Thyroid gland (tissue), 4 donors: ENCODE data around the gene LAMTOR1. TPM values are rescaled to one million over a fixed set of nuclear protein-coding genes. Genes with fewer than 3 reads are reported as not detected.
A peak's percentile ranks its signal among the peaks of the same experiment; 100 is the strongest.
"Not testable (repeated sequence)": the region's sequence is repeated elsewhere in the genome, so short reads cannot be mapped to it uniquely, and the experiment has no call there.

Experiments used
- DNase-seq, 2 donors: peaks; one replicate each; pipeline ENCODE4 v3.0.0-alpha.2; 2019
- H3K27ac ChIP-seq, 3 donors: fragments of 200-600 bp; sonication (generic); 1 replicate in 2 of 3; 2 replicates in 1 of 3; pipeline ENCODE4 v1.5.1; 2016 to 2019; ENCODE audit warnings: mild to moderate bottlenecking in 1 of 3, moderate library complexity in 1 of 3
- H3K27me3 ChIP-seq: fragments of 200-600 bp; sonication (generic); one replicate; pipeline ENCODE4 v1.5.1; 2019
- H3K36me3 ChIP-seq, 2 donors: fragments of 200-600 bp; sonication (generic); one replicate each; pipeline ENCODE4 v1.5.1; 2016 to 2019
- H3K4me1 ChIP-seq, 2 donors: fragments of 200-600 bp; sonication (generic); one replicate each; pipeline ENCODE4 v1.5.1; 2017 to 2019
- H3K4me3 ChIP-seq, 3 donors: fragments of 200-600 bp; sonication (generic); replicated peaks in 1 of 3; 1 replicate in 2 of 3; 2 replicates in 1 of 3; pipeline ENCODE4 v1.5.1; 2016; ENCODE audit warnings: mild to moderate bottlenecking in 1 of 3
- H3K9me3 ChIP-seq: fragments of 200-600 bp; sonication (generic); one replicate; pipeline ENCODE4 v1.5.1; 2017
- CTCF ChIP-seq, 6 experiments: fragments of 200-600 bp in 3 of 6; fragments of 450-650 bp in 3 of 6; sonication (generic) in 3 of 6; IDR thresholded peaks; one replicate each; pipeline ENCODE4 v1.5.1; 2016 to 2019; ENCODE audit warnings: antibody characterized with exemption in 6 of 6, mild to moderate bottlenecking in 2 of 6, inconsistent platforms in 1 of 6, moderate library complexity in 1 of 6
- POLR2A ChIP-seq, 2 donors: fragments of 450-650 bp; IDR thresholded peaks; one replicate each; pipeline ENCODE4 v1.6.1; 2017; ENCODE audit warnings: antibody characterized with exemption in 2 of 2, mild to moderate bottlenecking in 2 of 2, moderate library complexity in 1 of 2
- WGBS, 2 donors: methylation state at CpG; one replicate each; pipeline ENCODE4 v1.1.5; 2017; 5-methylcytosine and 5-hydroxymethylcytosine counted together
- intact Hi-C: fragments of 100-400 bp; cut with DNase I; formaldehyde crosslinking; loops from one replicate; pipeline ENCODE4 v1.15.1; 2023
- total RNA-seq, 4 donors: library from RNA; depleted of rRNA; stranded (reverse); fragments of >200 nt; gene quantifications; one replicate each; pipeline ENCODE4 v1.2.3, GENCODE V29; 2016

LAMTOR1 gene
- 100 to 1,000 TPM; 127 to 204 (median 182) TPM for total RNA-seq

GRCh38 chr11:72102946-72103753 is at the start of gene LAMTOR1:
TSS of gene LAMTOR1 (minus strand) at chr11:72103297. CDS start at chr11:72103224, 73 bp downstream.
- Histone ChIP-seq H3K27ac (peak within 1 kb of the TSS; percentile 92 to 98 (median 96)), H3K4me3 (peak within 1 kb of the TSS; percentile 56 to 99 (median 76)), H3K9me3 (no peaks in the 10 kb centered on the region), H3K36me3 (peaks cover 9 to 11% of the 10 kb centered on the region in 2 donors), H3K4me1 (peaks cover 14 to 34% of the 10 kb centered on the region in 2 donors), H3K27me3 (no peaks in the 10 kb centered on the region)
- intact Hi-C loops: loop anchor here (10.0 kb wide), 2 partner anchors 122 to 332 kb away; partner anchors contain the start of genes CLPB and INPPL1
- peak; percentile 100 for DNase-seq
- WGBS, 2 donors: 4 to 8% methylated on average over 24 to 26 of the region's 64 CpGs
- TF ChIP-seq POLR2A (IDR thresholded peaks at IDR 0.05): peak; percentile 56 to 82
- TF ChIP-seq CTCF (IDR thresholded peaks at IDR 0.05): peak in 4 of 6 experiments; percentile 31 to 67 (median 56)

- intact Hi-C loops: no loop called here
- TF ChIP-seq CTCF (IDR thresholded peaks at IDR 0.05) (no peak), POLR2A (IDR thresholded peaks at IDR 0.05) (no peak)
- 80 to 83% methylated on average over 4 of the region's 4 CpGs for WGBS, 2 donors
Observed at GRCh38 chr11:72150882-72151281, 47.8 kb upstream of the LAMTOR1 start.

GRCh38 chr11:72146625-72147024 is 43.5 kb upstream of the LAMTOR1 start:
- no peak overlapping the region for H3K4me3 ChIP-seq
- intact Hi-C loops: no loop called here
- no peaks in the 10 kb centered on the region for H3K9me3 ChIP-seq
- TF ChIP-seq POLR2A (IDR thresholded peaks at IDR 0.05): no peak
- no peak for TF ChIP-seq CTCF (IDR thresholded peaks at IDR 0.05)
- WGBS, 2 donors: 40 to 58% methylated on average over 2 of the region's 2 CpGs
- H3K36me3 ChIP-seq: no peaks in the 10 kb centered on the region
- H3K4me1 ChIP-seq: peaks cover 0 to 8% of the 10 kb centered on the region in 2 donors
- no peak overlapping the region for H3K27ac ChIP-seq
- no peaks in the 10 kb centered on the region for H3K27me3 ChIP-seq
- no peak for DNase-seq

More at GRCh38 chr11:72150882-72151281, 47.8 kb upstream of the LAMTOR1 start:
- Histone ChIP-seq H3K4me1 (peaks cover 0 to 8% of the 10 kb centered on the region in 2 donors), H3K4me3 (no peak overlapping the region), H3K9me3 (no peaks in the 10 kb centered on the region), H3K27ac (no peak overlapping the region), H3K36me3 (no peaks in the 10 kb centered on the region), H3K27me3 (no peaks in the 10 kb centered on the region)
- DNase-seq: no peak

- DNase-seq: no peak
- Histone ChIP-seq H3K27me3 (no peaks in the 10 kb centered on the region), H3K4me3 (no peak overlapping the region), H3K9me3 (no peaks in the 10 kb centered on the region), H3K4me1 (peaks cover 0 to 8% of the 10 kb centered on the region in 2 donors), H3K36me3 (no peaks in the 10 kb centered on the region), H3K27ac (no peak overlapping the region)
- 93 to 94% methylated on average over 4 of the region's 4 CpGs for WGBS, 2 donors
- TF ChIP-seq POLR2A (IDR thresholded peaks at IDR 0.05): no peak
- intact Hi-C loops: no loop called here
Observed at GRCh38 chr11:72144807-72145565, 41.9 kb upstream of the LAMTOR1 start.

- H3K9me3 ChIP-seq, H3K4me1 ChIP-seq, H3K27ac ChIP-seq, H3K27me3 ChIP-seq, H3K4me3 ChIP-seq, DNase-seq, H3K36me3 ChIP-seq, intact Hi-C loops: not testable (repeated sequence)
- WGBS, 2 donors: no CpG with 5 or more reads among the region's 1 CpG
Observed at GRCh38 chr11:72142543-72142942, 39.4 kb upstream of the LAMTOR1 start.

GRCh38 chr11:72142086-72142485 is 39.0 kb upstream of the LAMTOR1 start:
- intact Hi-C loops, H3K9me3 ChIP-seq, H3K27me3 ChIP-seq, DNase-seq, H3K4me1 ChIP-seq, H3K4me3 ChIP-seq, H3K36me3 ChIP-seq, H3K27ac ChIP-seq: not testable (repeated sequence)
- WGBS, 2 donors: 63 to 64% methylated on average over 1 of the region's 1 CpG
